ENCODE results near the gene TUBB1. TPM values are rescaled to one million over a fixed set of nuclear protein-coding genes. Genes with fewer than 3 reads are reported as not detected.

The TUBB1 gene
- total and polyA plus RNA-seq, 2 of the 13 experiments (the other 11 are each of a cell fraction or from before 2014, with no cell fraction given), result 0.11 to 57.6 TPM

GRCh38 chr20:58987790-58988564 lies 31.3 kb upstream of the TUBB1 start:
- TF ChIP-seq, protein P1, sequence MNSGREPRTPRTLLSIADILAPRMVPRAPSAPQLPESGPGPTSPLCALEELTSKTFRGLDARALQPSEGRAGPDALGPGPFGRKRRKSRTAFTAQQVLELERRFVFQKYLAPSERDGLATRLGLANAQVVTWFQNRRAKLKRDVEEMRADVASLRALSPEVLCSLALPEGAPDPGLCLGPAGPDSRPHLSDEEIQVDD (CRISPR knock-in tag; IDR thresholded peaks at IDR 0.05; ENCODE audit: borderline replicate concordance), result no peak
- TF ChIP-seq ZNF230 (CRISPR knock-in tag; IDR thresholded peaks at IDR 0.05), result no peak
- peak; percentile 23; the same call in 1 of the 2 replicates for TF ChIP-seq ZNF687 (CRISPR knock-in tag; IDR thresholded peaks at IDR 0.05)
- no peak for TF ChIP-seq KDM5A (IDR thresholded peaks at IDR 0.05; ENCODE audit: borderline replicate concordance, low read length)
- TF ChIP-seq ZSCAN22 (CRISPR knock-in tag; IDR thresholded peaks at IDR 0.05), result no peak
- peak; percentile 62 for TF ChIP-seq RBFOX2 (IDR thresholded peaks at IDR 0.05; ENCODE audit: low read depth, low read length)
- TF ChIP-seq, protein P2, sequence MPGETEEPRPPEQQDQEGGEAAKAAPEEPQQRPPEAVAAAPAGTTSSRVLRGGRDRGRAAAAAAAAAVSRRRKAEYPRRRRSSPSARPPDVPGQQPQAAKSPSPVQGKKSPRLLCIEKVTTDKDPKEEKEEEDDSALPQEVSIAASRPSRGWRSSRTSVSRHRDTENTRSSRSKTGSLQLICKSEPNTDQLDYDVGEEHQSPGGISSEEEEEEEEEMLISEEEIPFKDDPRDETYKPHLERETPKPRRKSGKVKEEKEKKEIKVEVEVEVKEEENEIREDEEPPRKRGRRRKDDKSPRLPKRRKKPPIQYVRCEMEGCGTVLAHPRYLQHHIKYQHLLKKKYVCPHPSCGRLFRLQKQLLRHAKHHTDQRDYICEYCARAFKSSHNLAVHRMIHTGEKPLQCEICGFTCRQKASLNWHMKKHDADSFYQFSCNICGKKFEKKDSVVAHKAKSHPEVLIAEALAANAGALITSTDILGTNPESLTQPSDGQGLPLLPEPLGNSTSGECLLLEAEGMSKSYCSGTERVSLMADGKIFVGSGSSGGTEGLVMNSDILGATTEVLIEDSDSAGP (CRISPR knock-in tag; IDR thresholded peaks at IDR 0.05; ENCODE audit: borderline replicate concordance), result 0 out of 2 replicates have a peak, but pooled peaks have one; percentile 29
- no peak for TF ChIP-seq MLX (CRISPR knock-in tag; IDR thresholded peaks at IDR 0.05)
- TF ChIP-seq DRAP1 (CRISPR knock-in tag; IDR thresholded peaks at IDR 0.05), result no peak
- peak; percentile 20; the same call in 1 of the 2 replicates for TF ChIP-seq HNF4A (CRISPR knock-in tag; IDR thresholded peaks at IDR 0.05)
- no peak for TF ChIP-seq ZNF557 (CRISPR knock-in tag; IDR thresholded peaks at IDR 0.05)
- TF ChIP-seq KLF15 (CRISPR knock-in tag; IDR thresholded peaks at IDR 0.05; ENCODE audit: borderline replicate concordance), result no peak
- TF ChIP-seq ZFP36 (IDR thresholded peaks at IDR 0.05; ENCODE audit: borderline replicate concordance, low read depth, low read length, partially characterized antibody), result no peak
- H3K4me3 ChIP-seq (replicated peaks in 1 of 3; ENCODE audit: insufficient read depth in 1 of 3, low read depth in 2 of 3, low read length in 3 of 3), result no peak overlapping the region
- H3K9me3 ChIP-seq (ENCODE audit: low read length), result no peaks in the 10 kb centered on the region
- H3K4me2 ChIP-seq (ENCODE audit: low read depth, low read length), result no peak overlapping the region
- peaks cover 21% of the 10 kb centered on the region for H4K20me1 ChIP-seq (ENCODE audit: insufficient read depth, low read length)
- intact Hi-C loops (cut with micrococcal nuclease; ENCODE audit: unreplicated experiment), result no loop called here
- no peak overlapping the region for H2AFZ ChIP-seq (ENCODE audit: low read length)
- H3K4me1 ChIP-seq (ENCODE audit: insufficient read depth, low read length), result peaks cover 74% of the 10 kb centered on the region
- CTCF ChIA-PET (ENCODE audit: low intra/inter-chr PET ratio, low total read pairs), result no interaction called here
- 93% methylated on average over 9 of the region's 9 CpGs for WGBS (ENCODE audit: low lambda C conversion rate)
- DNase-seq (ENCODE audit: low spot score) (no peak), FAIRE-seq (no peak), ATAC-seq (no peak)
- no peak overlapping the region for H3K9ac ChIP-seq (ENCODE audit: insufficient read depth, low read depth, low read length)
- H3K27ac ChIP-seq (ENCODE audit: extremely low read length, insufficient read depth, low read length), result no peak overlapping the region
- POLR2A ChIA-PET, result interaction anchor here (1.4 kb wide), 1 partner anchor 44 kb away, joined by 6 read pairs; the partner anchor contains the start of gene ATP5F1E
- H3K79me2 ChIP-seq (ENCODE audit: insufficient read depth, low read length), result peaks cover 34% of the 10 kb centered on the region
- no peaks in the 10 kb centered on the region for H3K27me3 ChIP-seq (ENCODE audit: control insufficient read depth in 1 of 2, insufficient read depth in 2 of 2, low read length in 2 of 2)
- in situ Hi-C loops (cut with HindIII; ENCODE audit: extremely low pct_ligation_motif_present, low pct_unique_long_range_greater_than_20kb), result no loop called here
- no TSS peak for BruUV-seq (replicated peaks)
- peaks cover 50 to 77% of the 10 kb centered on the region in 2 experiments for H3K36me3 ChIP-seq (replicated peaks in 1 of 2; ENCODE audit: control insufficient read depth in 1 of 2, insufficient read depth in 2 of 2, low read length in 2 of 2)
